AG09309 (cell line): ENCODE measurements around the gene RNF213.

Experiments used
- DNase-seq: peaks from one replicate; pipeline ENCODE4 v3.0.0-alpha.2; 2010; ENCODE audit warnings: low read depth
- H3K4me3 ChIP-seq: 2 replicates; pipeline ENCODE4 v1.5.1; 2011; ENCODE audit warnings: mild to moderate bottlenecking, low read depth, low read length, moderate library complexity; ENCODE audit not compliant: control insufficient read depth
- TF ChIP-seq, protein P1 (sequence below): IDR thresholded peaks from 2 replicates; pipeline ENCODE4 v1.5.1; 2011; ENCODE audit warnings: mild to moderate bottlenecking, low read depth, low read length, inconsistent platforms; ENCODE audit not compliant: insufficient read depth, control insufficient read depth; ENCODE audit errors: missing control alignments

The RNF213 gene

DNA sequence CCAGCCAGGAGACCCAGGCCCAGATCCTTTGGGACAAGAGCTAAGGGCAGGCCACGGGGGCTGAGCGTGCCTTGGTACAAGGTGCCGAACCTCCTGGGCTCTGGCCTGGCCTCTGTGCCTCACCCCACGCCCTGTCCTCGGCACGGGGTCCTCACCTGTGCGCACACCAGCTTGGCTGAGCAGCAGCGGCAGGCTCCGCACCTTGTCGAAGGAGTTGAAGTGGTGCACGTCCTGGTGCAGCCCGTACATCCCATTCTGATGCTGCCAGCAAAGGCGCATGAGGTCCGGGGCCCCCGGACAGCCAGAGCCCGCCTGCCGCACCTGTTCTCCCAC, 45.8 kb upstream of the RNF213 start:
- DNase-seq: no peak
- TF ChIP-seq, protein P1, sequence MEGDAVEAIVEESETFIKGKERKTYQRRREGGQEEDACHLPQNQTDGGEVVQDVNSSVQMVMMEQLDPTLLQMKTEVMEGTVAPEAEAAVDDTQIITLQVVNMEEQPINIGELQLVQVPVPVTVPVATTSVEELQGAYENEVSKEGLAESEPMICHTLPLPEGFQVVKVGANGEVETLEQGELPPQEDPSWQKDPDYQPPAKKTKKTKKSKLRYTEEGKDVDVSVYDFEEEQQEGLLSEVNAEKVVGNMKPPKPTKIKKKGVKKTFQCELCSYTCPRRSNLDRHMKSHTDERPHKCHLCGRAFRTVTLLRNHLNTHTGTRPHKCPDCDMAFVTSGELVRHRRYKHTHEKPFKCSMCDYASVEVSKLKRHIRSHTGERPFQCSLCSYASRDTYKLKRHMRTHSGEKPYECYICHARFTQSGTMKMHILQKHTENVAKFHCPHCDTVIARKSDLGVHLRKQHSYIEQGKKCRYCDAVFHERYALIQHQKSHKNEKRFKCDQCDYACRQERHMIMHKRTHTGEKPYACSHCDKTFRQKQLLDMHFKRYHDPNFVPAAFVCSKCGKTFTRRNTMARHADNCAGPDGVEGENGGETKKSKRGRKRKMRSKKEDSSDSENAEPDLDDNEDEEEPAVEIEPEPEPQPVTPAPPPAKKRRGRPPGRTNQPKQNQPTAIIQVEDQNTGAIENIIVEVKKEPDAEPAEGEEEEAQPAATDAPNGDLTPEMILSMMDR: no peak
- H3K4me3 ChIP-seq: no peak overlapping the region

DNA sequence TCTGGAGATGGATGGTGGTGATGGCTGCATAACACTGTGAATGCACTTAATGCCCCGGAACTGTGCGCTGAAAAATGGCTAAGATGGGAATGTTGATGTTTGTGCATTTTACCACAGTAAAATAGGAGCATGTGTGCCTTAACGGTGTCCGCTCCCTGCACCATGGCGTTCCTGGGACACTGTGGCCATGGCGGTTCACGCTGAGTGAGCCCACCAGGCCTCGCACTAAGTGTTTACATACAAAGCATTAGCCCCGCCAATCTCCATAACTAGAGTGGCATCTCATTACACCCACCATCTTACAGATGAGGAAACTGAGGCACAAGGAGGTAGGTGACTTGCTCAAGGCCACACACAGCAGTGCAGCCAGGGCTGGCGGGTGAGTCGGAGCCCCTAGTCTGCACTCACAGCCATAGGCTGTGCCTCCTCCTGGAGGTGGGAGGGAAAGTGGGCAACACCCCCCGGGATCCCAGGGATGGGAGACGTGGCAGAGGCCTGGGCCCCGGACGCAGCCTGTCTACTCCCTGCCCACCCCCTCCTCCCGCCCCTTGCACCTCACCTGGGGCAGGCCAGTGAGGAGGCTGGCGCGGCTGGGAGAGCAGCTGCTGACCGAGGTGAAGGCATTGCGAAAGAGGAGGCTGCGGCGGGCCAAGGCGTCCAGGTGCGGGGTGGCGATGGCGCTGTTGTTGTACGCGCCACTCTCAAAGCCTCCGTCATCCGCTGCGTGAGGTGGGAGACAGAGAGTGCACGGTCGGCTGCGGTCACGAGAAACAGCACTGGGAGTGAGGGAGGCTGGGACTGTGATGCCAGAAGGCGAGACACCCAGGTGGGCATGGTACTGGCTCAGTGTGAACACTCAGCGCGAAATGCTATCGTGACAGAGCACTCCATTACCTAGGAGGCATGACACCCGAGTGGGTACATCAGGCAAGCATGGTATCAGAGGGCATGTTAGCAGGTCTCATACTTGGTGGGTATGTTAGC, 43.9 kb upstream of the RNF213 start:
- TF ChIP-seq, protein P1: no peak
- DNase-seq: no peak
- H3K4me3 ChIP-seq: no peak overlapping the region

DNA sequence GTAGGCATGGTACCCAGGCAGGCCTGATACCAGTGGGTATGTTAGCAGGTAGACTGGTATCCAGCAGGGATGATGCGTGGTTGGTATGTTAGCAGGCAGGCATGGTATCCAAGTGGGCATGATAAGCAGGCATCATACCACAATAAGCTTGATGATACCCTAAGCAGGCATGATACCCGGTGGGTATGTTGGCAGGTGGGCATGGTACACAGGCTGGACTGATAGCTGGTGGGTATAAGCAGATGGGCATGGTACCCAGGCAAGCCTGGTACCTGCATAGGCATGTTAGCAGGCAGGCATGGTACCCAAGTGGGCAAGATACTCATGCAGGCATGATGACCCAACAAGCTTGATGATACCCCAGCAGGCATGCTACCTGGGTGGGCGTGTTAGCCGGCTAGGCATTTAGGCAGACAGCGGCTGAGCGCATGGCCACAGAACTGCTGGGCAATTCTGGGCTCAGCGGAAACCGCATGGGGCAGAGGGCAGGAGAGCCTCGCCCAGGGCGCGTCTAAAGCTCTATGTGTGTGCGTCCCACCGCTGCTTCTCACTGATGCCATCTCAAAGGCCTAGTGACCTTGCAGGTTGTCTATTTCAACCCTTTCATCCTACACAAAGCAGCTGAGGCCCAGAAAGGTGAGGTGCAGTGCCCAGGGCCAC, 42.8 kb upstream of the RNF213 start:
- DNase-seq: no peak
- TF ChIP-seq, protein P1: no peak
- no peak overlapping the region for H3K4me3 ChIP-seq

DNA sequence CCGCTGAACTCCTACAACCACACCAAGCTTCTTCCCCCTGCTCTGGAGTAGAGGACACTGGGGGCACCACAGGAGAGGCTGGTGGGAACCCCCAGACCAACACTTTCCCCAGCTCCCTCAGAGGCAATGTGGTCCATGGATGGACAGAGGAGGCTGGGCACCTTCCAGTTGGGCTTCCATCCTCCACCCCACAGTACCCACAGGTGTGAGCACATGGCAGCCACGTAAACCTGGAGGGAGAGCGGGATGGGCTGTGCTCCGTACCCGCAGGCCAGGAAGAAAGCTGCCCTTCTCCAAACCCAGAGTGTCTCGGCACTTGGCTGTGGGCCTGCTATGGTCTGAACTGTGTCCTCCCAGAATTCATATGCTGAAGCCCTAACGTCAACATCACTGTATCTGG, 42.3 kb upstream of the RNF213 start:
- TF ChIP-seq, protein P1: no peak
- no peak overlapping the region for H3K4me3 ChIP-seq
- DNase-seq: no peak

DNA sequence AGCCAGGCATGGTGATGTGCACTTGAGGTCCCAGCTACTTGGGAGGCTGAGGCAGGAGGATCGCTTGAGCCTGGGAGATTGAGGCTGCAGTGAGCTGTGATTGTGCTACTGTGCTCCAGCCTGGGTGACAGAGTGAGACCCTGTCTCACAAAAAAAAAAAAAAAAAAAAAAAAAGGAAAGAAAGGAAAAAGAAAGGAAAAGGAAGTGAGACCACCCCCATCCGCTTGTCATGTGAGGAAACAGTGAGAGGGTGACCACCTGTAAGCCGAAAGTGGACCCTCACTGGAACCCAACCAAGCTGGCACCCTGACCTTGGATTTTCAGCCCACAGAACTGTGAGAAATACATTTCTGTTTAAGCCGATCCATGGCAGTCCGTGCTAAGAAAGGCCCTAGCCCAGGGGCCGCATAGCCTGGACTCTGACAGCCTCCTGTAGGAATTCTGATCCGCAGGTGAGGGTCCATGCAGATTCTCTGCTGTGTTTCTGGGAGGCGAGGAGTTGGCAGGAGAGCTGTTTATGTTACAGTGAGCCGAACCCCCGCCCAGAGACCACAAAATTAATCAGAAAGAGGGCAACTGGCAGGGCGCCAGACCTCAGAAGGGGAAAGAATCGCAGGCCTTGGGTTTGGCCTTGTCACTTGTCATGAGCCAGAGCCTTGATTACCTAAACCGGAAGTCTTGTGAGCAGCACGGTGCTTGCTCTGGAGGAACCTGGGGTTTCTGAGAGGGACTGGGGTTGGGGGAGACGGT, 41.5 kb upstream of the RNF213 start:
- DNase-seq: peak; percentile 31
- H3K4me3 ChIP-seq: peak overlapping the region; percentile 94
- TF ChIP-seq, protein P1: no peak

DNA sequence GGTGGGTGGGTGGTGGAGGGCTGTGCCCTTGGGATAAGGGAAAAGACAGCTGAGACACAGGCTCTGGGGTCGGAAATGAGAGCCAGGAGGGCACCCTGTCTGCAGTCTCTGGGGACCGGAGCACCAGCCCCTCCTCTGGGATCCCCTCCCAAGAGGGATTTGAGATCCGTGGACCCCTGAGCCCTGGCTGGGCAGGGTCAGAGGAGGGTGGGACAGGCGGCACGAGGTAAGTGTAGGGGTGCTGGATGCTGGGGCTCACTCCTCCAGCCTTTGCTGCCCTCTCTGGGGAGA, 40.9 kb upstream of the RNF213 start:
- H3K4me3 ChIP-seq: peak overlapping the region; percentile 94
- TF ChIP-seq, protein P1: no peak
- no peak for DNase-seq
